Midbrain (tissue), 1 donor: ENCODE measurements around the gene SDR42E1.
"Not testable (repeated sequence)": the region's sequence is repeated elsewhere in the genome, so short reads cannot be mapped to it uniquely, and the experiment has no call there.

Experiments used
- DNase-seq: peaks from one replicate; lab custom pipeline; 2025; lab: John Stamatoyannopoulos, UW

The SDR42E1 gene

GRCh38 chr16:82004601-82005000, 6.7 kb downstream of the SDR42E1 start:
- DNase-seq: no peak

DNA sequence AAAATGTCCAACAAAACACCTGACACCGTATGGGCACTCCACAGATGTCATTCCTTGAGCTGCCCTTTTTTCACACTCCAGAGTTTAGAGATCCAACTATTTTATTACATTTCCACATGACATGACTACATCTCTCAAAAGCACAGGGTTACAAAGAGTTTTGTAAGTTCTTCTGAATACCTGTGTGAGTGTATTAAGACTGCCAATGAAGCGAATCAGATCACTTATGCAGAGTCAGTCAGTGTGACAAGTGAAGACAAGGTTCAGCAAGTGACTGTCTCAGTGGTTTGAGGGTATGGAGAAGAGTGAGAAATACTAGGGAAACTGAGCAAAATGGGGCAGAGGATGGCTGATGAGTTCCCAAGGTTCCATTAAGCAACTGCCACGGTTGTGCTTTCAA, 8.4 kb downstream of the SDR42E1 start:
- DNase-seq: no peak

- no peak for DNase-seq
Observed at GRCh38 chr16:81997738-81998137, 13.5 kb downstream of the SDR42E1 start.

- DNase-seq: no peak
Observed at GRCh38 chr16:81996664-81997509, 14.4 kb downstream of the SDR42E1 start.

DNA sequence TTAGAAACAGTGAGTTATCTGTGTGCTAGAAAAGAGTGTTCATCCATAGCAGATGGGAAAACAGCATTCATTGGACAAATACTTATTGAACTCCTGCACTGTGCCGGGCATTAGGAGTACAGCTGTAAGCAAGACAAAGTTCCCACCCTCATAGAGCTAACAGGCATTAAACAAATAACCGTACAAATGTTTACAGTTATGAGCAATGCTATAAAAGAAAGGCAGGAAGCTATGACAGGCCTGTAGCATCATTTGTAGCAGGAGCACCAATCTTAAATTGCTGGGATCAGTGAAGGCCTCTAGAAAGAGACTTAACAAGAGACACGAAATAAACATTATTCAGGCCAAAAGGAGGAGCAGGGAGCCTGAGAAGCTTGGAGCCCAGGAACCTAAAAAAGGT, 15.6 kb downstream of the SDR42E1 start:
- DNase-seq: no peak

GRCh38 chr16:81994485-81994884, 16.8 kb downstream of the SDR42E1 start:
- no peak for DNase-seq

- no peak for DNase-seq
Observed at GRCh38 chr16:81992859-81993258, 18.4 kb downstream of the SDR42E1 start.

DNA sequence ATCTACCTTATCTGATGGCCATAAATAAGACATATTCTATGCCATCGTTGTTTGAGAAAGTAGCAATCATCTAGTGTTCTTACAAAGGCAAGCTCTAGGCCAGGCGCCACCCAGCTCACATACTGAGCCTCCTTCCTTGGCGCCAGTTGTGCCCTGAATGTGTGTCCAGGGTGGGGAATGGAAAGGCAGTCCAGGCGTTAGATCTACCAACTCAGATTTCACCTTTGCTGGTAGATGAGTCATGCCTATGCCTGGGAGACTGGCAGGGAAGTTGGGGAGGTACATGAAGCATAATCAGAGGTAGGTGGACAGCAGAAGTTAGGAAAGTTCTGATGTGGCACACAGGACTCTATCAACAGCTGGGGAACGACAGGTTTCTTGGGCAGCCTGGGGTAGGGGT, 23.6 kb downstream of the SDR42E1 start:
- no peak for DNase-seq

DNA sequence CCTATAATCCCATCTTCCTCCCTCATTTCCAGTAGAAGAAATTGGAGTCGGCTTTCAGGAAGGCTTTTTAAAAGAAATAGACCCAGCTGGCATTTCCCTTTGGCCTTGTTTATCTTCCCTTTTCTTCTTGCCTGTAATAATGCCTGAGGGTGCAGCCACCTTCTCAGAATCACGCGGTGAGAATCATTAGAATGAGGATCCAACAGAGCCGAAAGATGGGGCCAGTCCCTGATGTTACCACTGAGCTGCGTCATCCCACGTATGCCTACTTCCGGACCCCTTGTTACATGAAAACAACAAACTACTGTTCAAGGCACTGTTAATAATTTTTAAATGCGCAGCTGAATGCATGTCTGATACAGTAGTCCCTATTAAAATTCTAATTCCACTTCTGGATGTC, 24.1 kb downstream of the SDR42E1 start:
- DNase-seq: no peak

- DNase-seq: not testable (repeated sequence)
Observed at GRCh38 chr16:81977335-81977942, 33.8 kb downstream of the SDR42E1 start.

- no peak for DNase-seq
Observed at GRCh38 chr16:81975637-81976036, 35.6 kb downstream of the SDR42E1 start.

DNA sequence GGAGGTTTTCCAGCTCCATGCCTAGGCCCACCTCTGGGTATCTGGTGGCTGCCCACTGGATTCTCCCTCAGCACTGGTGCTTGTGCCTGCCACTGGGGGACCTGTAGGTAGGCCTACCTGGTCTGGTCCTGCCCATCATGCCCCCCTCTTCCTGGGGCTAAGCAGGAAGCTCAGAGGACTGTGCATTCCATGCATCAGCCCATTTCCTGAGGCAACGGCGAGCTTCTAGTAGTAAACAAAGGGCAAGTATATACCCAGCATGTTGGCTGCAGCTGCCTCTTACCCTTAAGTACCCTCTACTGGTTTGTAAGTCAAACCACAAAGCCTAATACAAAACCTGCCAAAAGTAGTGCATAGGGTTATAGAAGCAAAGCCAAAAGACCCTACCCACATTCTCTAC, 37.5 kb downstream of the SDR42E1 start:
- DNase-seq: no peak

- DNase-seq: no peak
Observed at GRCh38 chr16:81971853-81972252, 39.4 kb downstream of the SDR42E1 start.

DNA sequence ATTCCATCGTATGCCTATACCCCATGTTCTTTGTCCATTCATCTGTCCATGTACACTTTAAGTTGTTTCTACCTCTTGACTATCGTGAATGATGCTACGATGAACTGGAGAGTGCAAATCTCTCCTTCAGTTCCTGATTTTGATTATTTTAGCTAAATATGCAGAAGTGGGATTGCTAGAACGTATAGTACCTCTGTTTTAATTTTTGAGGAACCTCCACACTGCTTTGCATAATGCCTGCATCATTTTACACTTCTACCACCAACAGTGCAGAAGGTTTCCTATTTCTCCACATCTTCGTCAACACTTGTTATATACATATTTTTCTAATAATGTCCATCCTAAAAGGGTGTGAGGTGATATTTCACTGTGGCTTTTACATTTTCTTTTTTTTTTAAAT, 43.9 kb downstream of the SDR42E1 start:
- DNase-seq: no peak

DNA sequence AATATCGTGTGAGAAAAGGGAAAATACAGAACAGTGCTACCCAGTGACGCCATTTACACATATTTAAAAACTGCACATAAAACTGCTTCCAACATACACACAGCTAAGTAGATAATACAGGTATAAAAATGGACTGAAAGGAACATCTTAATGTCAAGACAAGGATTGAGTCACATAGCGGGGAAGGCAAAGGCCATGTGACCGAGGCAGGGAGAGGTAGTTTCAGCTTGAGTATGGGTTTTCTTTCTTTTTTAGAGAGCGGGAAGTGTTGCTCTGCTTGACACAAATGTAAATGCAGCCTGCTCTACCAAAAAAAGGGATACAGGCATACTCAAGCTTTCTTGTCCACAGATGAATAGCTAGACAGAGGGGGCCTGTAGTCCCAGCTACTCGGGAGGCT, 46.5 kb downstream of the SDR42E1 start:
- DNase-seq: no peak

DNA sequence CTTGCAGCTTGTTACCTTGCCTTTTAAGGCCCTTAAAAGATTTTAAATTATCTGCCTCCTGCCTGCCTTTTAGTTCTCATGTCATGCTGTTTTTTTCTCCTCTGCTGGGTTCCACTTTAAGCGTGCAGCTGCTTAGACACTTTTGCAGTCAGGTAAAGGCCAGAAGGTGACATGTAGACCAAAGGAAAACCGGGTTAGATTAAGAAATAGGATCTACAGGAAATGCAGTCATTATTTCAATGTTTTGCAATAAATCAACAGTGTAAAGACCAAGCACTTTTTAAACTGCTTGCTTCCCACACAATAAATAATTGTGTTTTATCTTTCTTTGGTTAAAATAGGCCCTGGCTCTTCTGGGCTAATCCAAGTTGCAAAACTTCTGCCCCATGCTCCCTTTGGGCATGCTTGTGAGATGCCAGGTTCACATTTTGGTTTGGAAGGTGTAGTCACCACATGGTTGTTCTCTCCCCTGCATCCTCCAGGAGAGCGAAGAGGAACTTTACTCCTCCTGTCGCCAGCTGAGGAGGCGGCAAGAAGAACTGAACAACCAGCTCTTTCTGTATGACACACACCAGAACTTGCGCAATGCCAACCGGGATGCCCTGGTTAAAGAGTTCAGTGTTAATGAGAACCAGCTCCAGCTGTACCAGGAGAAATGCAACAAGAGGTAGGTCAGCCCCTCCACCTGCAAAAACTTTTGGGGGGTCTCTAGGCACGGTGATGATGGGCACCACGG, 54.9 kb downstream of the SDR42E1 start:
- no peak for DNase-seq

DNA sequence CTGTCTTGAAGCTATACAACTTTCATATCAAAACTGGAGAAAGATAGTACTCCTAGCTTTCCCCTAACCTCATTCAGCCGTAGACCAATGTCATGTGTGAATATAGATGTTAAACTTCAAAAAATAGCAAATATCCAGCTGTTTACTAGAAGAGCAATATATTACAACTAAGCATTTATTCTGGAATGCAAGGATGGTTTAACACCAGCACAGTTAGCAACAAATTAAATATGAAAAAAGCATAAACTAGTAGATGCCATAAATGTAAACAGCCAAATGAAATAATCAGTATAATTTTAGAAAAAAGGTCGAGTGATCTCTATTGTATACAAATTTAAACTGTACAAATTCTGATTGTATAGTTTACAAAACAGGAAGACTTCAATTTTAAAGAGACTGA, 59.7 kb downstream of the SDR42E1 start:
- DNase-seq: no peak

- DNase-seq: no peak
Observed at GRCh38 chr16:81946206-81946605, 65.1 kb downstream of the SDR42E1 start.

GRCh38 chr16:81945665-81946064, 65.6 kb downstream of the SDR42E1 start:
- no peak for DNase-seq

GRCh38 chr16:81942007-81942601, 69.2 kb downstream of the SDR42E1 start:
- no peak for DNase-seq

DNA sequence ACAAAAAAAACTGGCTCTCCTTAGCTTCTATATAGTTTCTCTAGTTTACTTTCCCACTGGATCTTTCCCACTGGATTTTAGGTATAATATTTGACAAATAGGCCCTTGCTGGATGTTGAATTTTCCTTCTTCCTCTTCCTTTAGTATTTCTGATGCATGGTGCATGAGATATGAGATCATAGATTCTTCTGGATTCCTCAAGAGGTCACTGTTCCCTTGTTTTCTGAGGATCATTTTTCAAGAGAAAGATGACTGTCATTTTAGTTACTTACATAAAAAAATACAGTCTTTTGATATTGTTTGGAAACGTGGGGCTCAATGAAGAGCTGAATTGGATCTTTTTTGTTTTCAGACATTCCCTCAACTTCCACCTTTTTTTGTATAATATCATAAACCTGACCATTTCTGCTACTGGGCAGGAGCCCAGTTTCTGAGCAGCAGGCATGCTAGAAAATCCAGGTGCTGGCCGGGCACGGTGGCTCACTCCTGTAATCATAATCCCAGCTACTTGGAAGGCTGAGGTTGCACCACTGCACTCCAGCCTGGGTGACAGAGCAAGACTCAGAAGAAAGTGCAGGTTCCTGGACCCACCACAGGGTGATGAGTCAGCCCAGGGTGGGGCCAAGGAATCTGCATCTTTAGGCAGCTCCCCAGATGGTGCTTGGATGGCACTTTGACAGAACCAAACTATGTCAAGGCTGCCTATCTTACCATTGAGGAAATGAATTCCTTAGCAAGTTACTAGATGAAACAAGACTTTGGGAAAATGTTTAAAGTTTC, 70.3 kb downstream of the SDR42E1 start:
- peak; percentile 15 for DNase-seq
